ENCODE data around the gene CCDC127.

CCDC127 gene

GRCh38 chr5:204966-205670 lies 12.8 kb downstream of the CCDC127 start:
- Histone ChIP-seq H3K36me3 (ENCODE audit: control insufficient read depth, insufficient read depth, low read length) (peaks cover 13% of the 10 kb centered on the region), H3K4me3 (replicated peaks; ENCODE audit: low read depth, low read length) (no peak overlapping the region), H3K27me3 (replicated peaks; ENCODE audit: control insufficient read depth, insufficient read depth, low read length) (no peaks in the 10 kb centered on the region)
- TF ChIP-seq CTCF (IDR thresholded peaks at IDR 0.05; ENCODE audit: insufficient read depth, low read length, poor library complexity, severe bottlenecking) = no peak
- no peak for DNase-seq (ENCODE audit: extremely low read depth, insufficient read length)

- Histone ChIP-seq H3K4me3 (replicated peaks; ENCODE audit: low read depth, low read length) (no peak overlapping the region), H3K27me3 (replicated peaks; ENCODE audit: control insufficient read depth, insufficient read depth, low read length) (no peaks in the 10 kb centered on the region), H3K36me3 (ENCODE audit: control insufficient read depth, insufficient read depth, low read length) (peaks cover 13% of the 10 kb centered on the region)
- TF ChIP-seq CTCF (IDR thresholded peaks at IDR 0.05; ENCODE audit: insufficient read depth, low read length, poor library complexity, severe bottlenecking) = no peak
- DNase-seq (ENCODE audit: extremely low read depth, insufficient read length) = no peak
Measured at GRCh38 chr5:204462-204861, 13.5 kb downstream of the CCDC127 start.

- peaks cover 13% of the 10 kb centered on the region for H3K36me3 ChIP-seq (ENCODE audit: control insufficient read depth, insufficient read depth, low read length)
- no peak for TF ChIP-seq CTCF (IDR thresholded peaks at IDR 0.05; ENCODE audit: insufficient read depth, low read length, poor library complexity, severe bottlenecking)
- H3K4me3 ChIP-seq (replicated peaks; ENCODE audit: low read depth, low read length) = no peak overlapping the region
- no peaks in the 10 kb centered on the region for H3K27me3 ChIP-seq (replicated peaks; ENCODE audit: control insufficient read depth, insufficient read depth, low read length)
- no peak for DNase-seq (ENCODE audit: extremely low read depth, insufficient read length)
Measured at GRCh38 chr5:204001-204400, 14.0 kb downstream of the CCDC127 start.

- no peak for DNase-seq (ENCODE audit: extremely low read depth, insufficient read length)
- TF ChIP-seq CTCF (IDR thresholded peaks at IDR 0.05; ENCODE audit: insufficient read depth, low read length, poor library complexity, severe bottlenecking) = no peak
- H3K36me3 ChIP-seq (ENCODE audit: control insufficient read depth, insufficient read depth, low read length) = peaks cover 13% of the 10 kb centered on the region
Measured at GRCh38 chr5:203246-203930, 14.6 kb downstream of the CCDC127 start.

GRCh38 chr5:201672-202071 lies 16.3 kb downstream of the CCDC127 start:
- TF ChIP-seq CTCF (IDR thresholded peaks at IDR 0.05; ENCODE audit: insufficient read depth, low read length, poor library complexity, severe bottlenecking) = no peak
- H3K27me3 ChIP-seq (replicated peaks; ENCODE audit: control insufficient read depth, insufficient read depth, low read length) = no peaks in the 10 kb centered on the region
- peaks cover 10% of the 10 kb centered on the region for H3K36me3 ChIP-seq (ENCODE audit: control insufficient read depth, insufficient read depth, low read length)
- no peak for DNase-seq (ENCODE audit: extremely low read depth, insufficient read length)
- no peak overlapping the region for H3K4me3 ChIP-seq (replicated peaks; ENCODE audit: low read depth, low read length)

More at GRCh38 chr5:203246-203930, 14.6 kb downstream of the CCDC127 start:
- Histone ChIP-seq H3K27me3 (replicated peaks; ENCODE audit: control insufficient read depth, insufficient read depth, low read length) (no peaks in the 10 kb centered on the region), H3K4me3 (replicated peaks; ENCODE audit: low read depth, low read length) (no peak overlapping the region)

Measured in GM06990 (cell line).